ENCODE measurements around the gene AUTS2.
A peak's percentile ranks its signal among the peaks of the same experiment; 100 is the strongest.

AUTS2 gene

DNA sequence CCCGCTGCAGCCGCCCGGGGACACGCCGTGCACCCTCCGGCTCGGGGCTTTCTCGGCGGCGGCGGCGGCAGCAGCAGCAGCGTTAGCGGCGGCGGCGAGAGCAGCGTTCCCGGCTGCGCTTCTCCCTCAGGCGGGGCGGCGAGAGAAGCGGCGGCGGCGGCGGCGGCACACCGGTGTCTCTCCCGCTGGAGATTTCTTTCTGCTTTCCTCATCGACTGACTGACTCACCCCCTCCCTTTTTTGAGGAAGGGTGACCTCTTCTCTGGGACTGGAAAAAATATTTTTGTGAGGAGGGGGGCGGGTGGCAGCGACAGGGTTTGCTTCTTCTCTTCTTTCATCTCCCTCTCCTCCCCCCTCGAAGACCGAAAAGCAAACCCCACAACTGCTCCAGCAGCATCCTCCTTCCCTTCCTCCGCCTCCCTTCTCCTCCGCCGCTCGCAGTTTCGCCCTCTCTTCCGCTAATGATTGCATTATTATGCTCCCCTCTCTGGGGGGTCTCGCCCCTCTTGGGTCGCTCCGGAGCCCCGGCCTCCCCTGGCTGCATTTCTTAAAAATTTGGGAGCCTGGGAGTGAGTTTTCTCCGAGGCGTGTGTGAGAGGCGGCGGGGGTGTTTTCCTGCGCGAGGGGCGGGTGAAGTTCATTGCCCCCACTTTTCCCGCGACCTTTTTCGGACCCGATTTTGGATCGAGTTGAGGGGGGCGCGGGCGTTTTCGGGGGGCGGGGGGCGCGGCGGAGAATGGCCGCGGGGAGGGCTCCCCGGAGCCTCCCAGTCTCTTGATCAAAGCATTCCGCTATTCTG lies 411 bp downstream of the AUTS2 start (continued):
- TF ChIP-seq ZNF596 (tag by site-specific recombination; IDR thresholded peaks at IDR 0.05) (no peak), GLI4 (tag by site-specific recombination; IDR thresholded peaks at IDR 0.05) (no peak), ZNF658 (tag by site-specific recombination; IDR thresholded peaks at IDR 0.05) (no peak), ZEB2 (tag by site-specific recombination; IDR thresholded peaks at IDR 0.05) (peak; percentile 86), ZBTB17 (tag by site-specific recombination; IDR thresholded peaks at IDR 0.05) (peak; percentile 80), EGR2 (tag by site-specific recombination; IDR thresholded peaks at IDR 0.05; ENCODE audit: low read depth) (peak; percentile 54)
- TF ChIP-seq, protein P1, sequence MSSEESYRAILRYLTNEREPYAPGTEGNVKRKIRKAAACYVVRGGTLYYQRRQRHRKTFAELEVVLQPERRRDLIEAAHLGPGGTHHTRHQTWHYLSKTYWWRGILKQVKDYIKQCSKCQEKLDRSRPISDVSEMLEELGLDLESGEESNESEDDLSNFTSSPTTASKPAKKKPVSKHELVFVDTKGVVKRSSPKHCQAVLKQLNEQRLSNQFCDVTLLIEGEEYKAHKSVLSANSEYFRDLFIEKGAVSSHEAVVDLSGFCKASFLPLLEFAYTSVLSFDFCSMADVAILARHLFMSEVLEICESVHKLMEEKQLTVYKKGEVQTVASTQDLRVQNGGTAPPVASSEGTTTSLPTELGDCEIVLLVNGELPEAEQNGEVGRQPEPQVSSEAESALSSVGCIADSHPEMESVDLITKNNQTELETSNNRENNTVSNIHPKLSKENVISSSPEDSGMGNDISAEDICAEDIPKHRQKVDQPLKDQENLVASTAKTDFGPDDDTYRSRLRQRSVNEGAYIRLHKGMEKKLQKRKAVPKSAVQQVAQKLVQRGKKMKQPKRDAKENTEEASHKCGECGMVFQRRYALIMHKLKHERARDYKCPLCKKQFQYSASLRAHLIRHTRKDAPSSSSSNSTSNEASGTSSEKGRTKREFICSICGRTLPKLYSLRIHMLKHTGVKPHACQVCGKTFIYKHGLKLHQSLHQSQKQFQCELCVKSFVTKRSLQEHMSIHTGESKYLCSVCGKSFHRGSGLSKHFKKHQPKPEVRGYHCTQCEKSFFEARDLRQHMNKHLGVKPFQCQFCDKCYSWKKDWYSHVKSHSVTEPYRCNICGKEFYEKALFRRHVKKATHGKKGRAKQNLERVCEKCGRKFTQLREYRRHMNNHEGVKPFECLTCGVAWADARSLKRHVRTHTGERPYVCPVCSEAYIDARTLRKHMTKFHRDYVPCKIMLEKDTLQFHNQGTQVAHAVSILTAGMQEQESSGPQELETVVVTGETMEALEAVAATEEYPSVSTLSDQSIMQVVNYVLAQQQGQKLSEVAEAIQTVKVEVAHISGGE (tag by site-specific recombination; conservative IDR thresholded peaks at IDR 0.05; ENCODE audit: low read depth), result 0 out of 2 replicates have a peak, but pooled peaks have one; percentile 24
- TF ChIP-seq, protein P2, sequence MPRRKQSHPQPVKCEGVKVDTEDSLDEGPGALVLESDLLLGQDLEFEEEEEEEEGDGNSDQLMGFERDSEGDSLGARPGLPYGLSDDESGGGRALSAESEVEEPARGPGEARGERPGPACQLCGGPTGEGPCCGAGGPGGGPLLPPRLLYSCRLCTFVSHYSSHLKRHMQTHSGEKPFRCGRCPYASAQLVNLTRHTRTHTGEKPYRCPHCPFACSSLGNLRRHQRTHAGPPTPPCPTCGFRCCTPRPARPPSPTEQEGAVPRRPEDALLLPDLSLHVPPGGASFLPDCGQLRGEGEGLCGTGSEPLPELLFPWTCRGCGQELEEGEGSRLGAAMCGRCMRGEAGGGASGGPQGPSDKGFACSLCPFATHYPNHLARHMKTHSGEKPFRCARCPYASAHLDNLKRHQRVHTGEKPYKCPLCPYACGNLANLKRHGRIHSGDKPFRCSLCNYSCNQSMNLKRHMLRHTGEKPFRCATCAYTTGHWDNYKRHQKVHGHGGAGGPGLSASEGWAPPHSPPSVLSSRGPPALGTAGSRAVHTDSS (tag by site-specific recombination; IDR thresholded peaks at IDR 0.05), result no peak
- TF ChIP-seq, protein P3, sequence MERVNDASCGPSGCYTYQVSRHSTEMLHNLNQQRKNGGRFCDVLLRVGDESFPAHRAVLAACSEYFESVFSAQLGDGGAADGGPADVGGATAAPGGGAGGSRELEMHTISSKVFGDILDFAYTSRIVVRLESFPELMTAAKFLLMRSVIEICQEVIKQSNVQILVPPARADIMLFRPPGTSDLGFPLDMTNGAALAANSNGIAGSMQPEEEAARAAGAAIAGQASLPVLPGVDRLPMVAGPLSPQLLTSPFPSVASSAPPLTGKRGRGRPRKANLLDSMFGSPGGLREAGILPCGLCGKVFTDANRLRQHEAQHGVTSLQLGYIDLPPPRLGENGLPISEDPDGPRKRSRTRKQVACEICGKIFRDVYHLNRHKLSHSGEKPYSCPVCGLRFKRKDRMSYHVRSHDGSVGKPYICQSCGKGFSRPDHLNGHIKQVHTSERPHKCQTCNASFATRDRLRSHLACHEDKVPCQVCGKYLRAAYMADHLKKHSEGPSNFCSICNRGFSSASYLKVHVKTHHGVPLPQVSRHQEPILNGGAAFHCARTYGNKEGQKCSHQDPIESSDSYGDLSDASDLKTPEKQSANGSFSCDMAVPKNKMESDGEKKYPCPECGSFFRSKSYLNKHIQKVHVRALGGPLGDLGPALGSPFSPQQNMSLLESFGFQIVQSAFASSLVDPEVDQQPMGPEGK (tag by site-specific recombination; IDR thresholded peaks at IDR 0.05), result peak; percentile 93

DNA sequence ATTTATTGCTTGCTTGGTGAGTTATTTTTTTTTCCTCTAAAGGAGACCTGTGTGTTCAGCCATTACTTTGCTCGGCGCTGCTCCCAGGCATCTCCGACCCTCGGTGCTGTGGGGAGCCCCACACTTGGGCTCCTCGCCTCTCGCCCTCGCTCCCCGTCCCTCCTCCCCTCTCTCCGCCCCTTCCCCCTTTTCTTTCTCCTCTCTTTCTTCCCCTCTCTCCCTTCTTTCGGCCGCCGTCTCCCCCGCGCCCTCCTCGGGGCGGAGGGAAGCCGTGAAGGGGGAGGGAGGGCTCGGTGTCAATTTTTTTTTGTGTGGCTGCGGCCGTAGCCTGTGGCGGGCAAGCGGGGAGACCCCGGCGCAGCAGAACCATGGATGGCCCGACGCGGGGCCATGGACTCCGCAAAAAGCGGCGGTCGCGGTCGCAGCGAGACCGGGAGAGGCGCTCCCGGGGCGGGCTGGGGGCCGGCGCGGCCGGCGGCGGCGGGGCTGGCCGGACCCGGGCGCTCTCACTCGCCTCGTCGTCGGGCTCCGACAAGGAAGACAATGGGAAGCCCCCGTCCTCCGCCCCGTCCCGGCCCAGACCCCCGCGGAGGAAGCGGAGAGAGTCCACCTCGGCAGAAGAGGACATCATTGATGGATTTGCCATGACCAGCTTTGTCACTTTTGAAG lies 1.1 kb downstream of the AUTS2 start:
- peak overlapping the region; percentile 98 for H3K27ac ChIP-seq (ENCODE audit: extremely low read depth, low read depth, low read length)
- peak overlapping the region; percentile 89 for H3K4me3 ChIP-seq (ENCODE audit: low read depth, low read length)
- H3K36me3 ChIP-seq (ENCODE audit: control insufficient read depth in 2 of 2, insufficient read depth in 1 of 2, low read length in 2 of 2), result no peaks in the 10 kb centered on the region
- no peaks in the 10 kb centered on the region for H3K9me3 ChIP-seq (ENCODE audit: control insufficient read depth, insufficient read depth, low read depth, low read length)
- ChIA-PET POLR2A (interaction anchor here (1.6 kb wide), 1 partner anchor 181 kb away, joined by 7 read pairs; no protein-coding TSS in a partner anchor), CTCF (interaction anchor here (0.6 to 0.7 kb wide), 3 partner anchors 60 to 545 kb away, joined by 3 to 6 read pairs (median 3); no protein-coding TSS in a partner anchor)
- H3K4me1 ChIP-seq (ENCODE audit: control insufficient read depth, insufficient read depth, low read length), result peaks cover 31% of the 10 kb centered on the region
- peak; percentile 22; the same call in 1 of the 2 replicates for TF ChIP-seq KLF16 (tag by site-specific recombination; IDR thresholded peaks at IDR 0.05)
- no peak for TF ChIP-seq ZNF561 (tag by site-specific recombination; IDR thresholded peaks at IDR 0.05; ENCODE audit: borderline replicate concordance)
- peak; percentile 78 for TF ChIP-seq YY2 (tag by site-specific recombination; IDR thresholded peaks at IDR 0.05)
- no peak for TF ChIP-seq ZNF37A (tag by site-specific recombination; IDR thresholded peaks at IDR 0.05)
- TF ChIP-seq ZNF132 (tag by site-specific recombination; IDR thresholded peaks at IDR 0.05; ENCODE audit: borderline replicate concordance), result no peak
- TF ChIP-seq GLIS2 (tag by site-specific recombination; IDR thresholded peaks at IDR 0.05), result no peak
- TF ChIP-seq ZBTB20 (tag by site-specific recombination; IDR thresholded peaks at IDR 0.05), result peak; percentile 13; the same call in 1 of the 2 replicates
- peak; percentile 28; the same call in 1 of the 2 replicates for TF ChIP-seq ZNF341 (tag by site-specific recombination; IDR thresholded peaks at IDR 0.05; ENCODE audit: low read depth)
- peak; percentile 56; the same call in 1 of the 2 replicates for TF ChIP-seq YY1 (tag by site-specific recombination; IDR thresholded peaks at IDR 0.05)
- TF ChIP-seq RBAK (tag by site-specific recombination; IDR thresholded peaks at IDR 0.05), result no peak
- TF ChIP-seq KLF10 (tag by site-specific recombination; IDR thresholded peaks at IDR 0.05), result no peak
- peak; percentile 58 for TF ChIP-seq SP3 (tag by site-specific recombination; IDR thresholded peaks at IDR 0.05)
- TF ChIP-seq ZNF221 (tag by site-specific recombination; IDR thresholded peaks at IDR 0.05; ENCODE audit: borderline replicate concordance), result no peak
- TF ChIP-seq ZNF660 (tag by site-specific recombination; IDR thresholded peaks at IDR 0.05), result no peak
- TF ChIP-seq, protein P4, sequence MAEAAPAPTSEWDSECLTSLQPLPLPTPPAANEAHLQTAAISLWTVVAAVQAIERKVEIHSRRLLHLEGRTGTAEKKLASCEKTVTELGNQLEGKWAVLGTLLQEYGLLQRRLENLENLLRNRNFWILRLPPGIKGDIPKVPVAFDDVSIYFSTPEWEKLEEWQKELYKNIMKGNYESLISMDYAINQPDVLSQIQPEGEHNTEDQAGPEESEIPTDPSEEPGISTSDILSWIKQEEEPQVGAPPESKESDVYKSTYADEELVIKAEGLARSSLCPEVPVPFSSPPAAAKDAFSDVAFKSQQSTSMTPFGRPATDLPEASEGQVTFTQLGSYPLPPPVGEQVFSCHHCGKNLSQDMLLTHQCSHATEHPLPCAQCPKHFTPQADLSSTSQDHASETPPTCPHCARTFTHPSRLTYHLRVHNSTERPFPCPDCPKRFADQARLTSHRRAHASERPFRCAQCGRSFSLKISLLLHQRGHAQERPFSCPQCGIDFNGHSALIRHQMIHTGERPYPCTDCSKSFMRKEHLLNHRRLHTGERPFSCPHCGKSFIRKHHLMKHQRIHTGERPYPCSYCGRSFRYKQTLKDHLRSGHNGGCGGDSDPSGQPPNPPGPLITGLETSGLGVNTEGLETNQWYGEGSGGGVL (tag by site-specific recombination; IDR thresholded peaks at IDR 0.05), result peak; percentile 90
- no peak for TF ChIP-seq ZNF423 (tag by site-specific recombination; IDR thresholded peaks at IDR 0.05)
- TF ChIP-seq WT1 (tag by site-specific recombination; IDR thresholded peaks at IDR 0.05), result peak; percentile 49; the same call in 1 of the 2 replicates
- peak; percentile 15; the same call in 1 of the 2 replicates for TF ChIP-seq ZNF600 (tag by site-specific recombination; IDR thresholded peaks at IDR 0.05)
